Ascending aorta (tissue), 2 donors: ENCODE results near the gene MT1M. TPM values are rescaled to one million over a fixed set of nuclear protein-coding genes. Genes with fewer than 3 reads are reported as not detected.

Source experiments
- DNase-seq, 2 donors: peaks; one replicate each; pipeline ENCODE4 v3.0.0-alpha.2; 2019; ENCODE audit warnings: low spot score in 2 of 2
- H3K27ac ChIP-seq, 2 donors: fragments of 200-600 bp; sonication (generic); one replicate each; pipeline ENCODE4 v1.5.1; 2016 to 2017; ENCODE audit warnings: mild to moderate bottlenecking in 1 of 2
- H3K27me3 ChIP-seq: fragments of 200-600 bp; sonication (generic); one replicate; pipeline ENCODE4 v1.5.1; 2017
- H3K36me3 ChIP-seq, 2 donors: fragments of 200-600 bp; sonication (generic); one replicate each; pipeline ENCODE4 v1.5.1; 2016
- H3K4me1 ChIP-seq, 2 donors: fragments of 200-600 bp; sonication (generic); one replicate each; pipeline ENCODE4 v1.5.1; 2016 to 2017; ENCODE audit warnings: mild to moderate bottlenecking in 1 of 2
- H3K4me3 ChIP-seq, 2 donors: fragments of 200-600 bp; sonication (generic); one replicate each; pipeline ENCODE4 v1.5.1; 2016 to 2017; ENCODE audit warnings: mild to moderate bottlenecking in 1 of 2
- H3K9me3 ChIP-seq, 2 donors: fragments of 200-600 bp; sonication (generic); one replicate each; pipeline ENCODE4 v1.5.1; 2016
- CTCF ChIP-seq, 3 experiments: fragments of 200-600 bp in 2 of 3; fragments of 450-650 bp in 1 of 3; sonication (generic) in 2 of 3; IDR thresholded peaks; one replicate each; pipeline ENCODE4 v1.5.1; 2016 to 2019; ENCODE audit warnings: antibody characterized with exemption in 3 of 3, mild to moderate bottlenecking in 1 of 3, moderate library complexity in 1 of 3
- intact Hi-C: fragments of 100-400 bp; cut with DNase I; formaldehyde crosslinking; loops from one replicate; pipeline ENCODE4 v1.15.1; 2023
- total RNA-seq: library from RNA; depleted of rRNA; stranded (reverse); fragments of >200 nt; gene quantifications from one replicate; pipeline ENCODE4 v1.1.0, GENCODE V29; 2016

Gene MT1M
- total RNA-seq, 1 donor from 2014 or later, result 105 TPM

GRCh38 chr16:56609463-56609921 lies 23.0 kb upstream of the MT1M start:
- no peaks in the 10 kb centered on the region for H3K9me3 ChIP-seq
- peaks cover 11 to 35% of the 10 kb centered on the region in 2 donors for H3K4me1 ChIP-seq
- peak overlapping the region; percentile 87 to 92 for H3K27ac ChIP-seq
- intact Hi-C loops, result loop anchor here (2.0 to 5.0 kb wide), 3 partner anchors 73 to 323 kb away; partner anchors contain the start of genes HERPUD1, MT1X, NUDT21 and OGFOD1
- H3K27me3 ChIP-seq, result no peaks in the 10 kb centered on the region
- TF ChIP-seq CTCF (IDR thresholded peaks at IDR 0.05), result no peak
- peak overlapping the region; percentile 51 to 70 for H3K4me3 ChIP-seq
- DNase-seq, result peak in 1 of 2 donors; percentile 86
- no peaks in the 10 kb centered on the region for H3K36me3 ChIP-seq

GRCh38 chr16:56610017-56610608 lies 22.3 kb upstream of the MT1M start:
- intact Hi-C loops, result no loop called here
- Histone ChIP-seq H3K4me3 (peak overlapping the region; percentile 51 to 70), H3K36me3 (no peaks in the 10 kb centered on the region), H3K4me1 (peaks cover 11 to 35% of the 10 kb centered on the region in 2 donors), H3K9me3 (no peaks in the 10 kb centered on the region), H3K27ac (peak overlapping the region; percentile 87 to 92), H3K27me3 (no peaks in the 10 kb centered on the region)
- TF ChIP-seq CTCF (IDR thresholded peaks at IDR 0.05), result no peak
- DNase-seq, result peak in 1 of 2 donors; percentile 89

- Histone ChIP-seq H3K9me3 (no peaks in the 10 kb centered on the region), H3K4me1 (peaks cover 11 to 35% of the 10 kb centered on the region in 2 donors), H3K27ac (peak overlapping the region; percentile 87 to 92), H3K4me3 (peak overlapping the region; percentile 51 to 70), H3K27me3 (no peaks in the 10 kb centered on the region), H3K36me3 (no peaks in the 10 kb centered on the region)
- intact Hi-C loops, result no loop called here
- DNase-seq, result no peak
- TF ChIP-seq CTCF (IDR thresholded peaks at IDR 0.05), result no peak
These were observed 21.8 kb upstream of the MT1M start for GRCh38 chr16:56610609-56611111.

- Histone ChIP-seq H3K4me1 (peaks cover 11 to 35% of the 10 kb centered on the region in 2 donors), H3K27me3 (no peaks in the 10 kb centered on the region), H3K27ac (peak overlapping the region; percentile 87 to 92), H3K4me3 (no peak overlapping the region), H3K36me3 (no peaks in the 10 kb centered on the region), H3K9me3 (no peaks in the 10 kb centered on the region)
- DNase-seq, result peak in 1 of 2 donors; percentile 95
- intact Hi-C loops, result no loop called here
- TF ChIP-seq CTCF (IDR thresholded peaks at IDR 0.05), result no peak
These were observed 21.1 kb upstream of the MT1M start for GRCh38 chr16:56611281-56611833.

- H3K4me1 ChIP-seq, result peaks cover 7 to 25% of the 10 kb centered on the region in 2 donors
These were observed 18.8 kb upstream of the MT1M start for GRCh38 chr16:56613706-56614105.

More at GRCh38 chr16:56613706-56614105, 18.8 kb upstream of the MT1M start:
- DNase-seq, result no peak
- no peaks in the 10 kb centered on the region for H3K9me3 ChIP-seq
- H3K36me3 ChIP-seq, result no peaks in the 10 kb centered on the region
- no peak overlapping the region for H3K4me3 ChIP-seq
- H3K27me3 ChIP-seq, result no peaks in the 10 kb centered on the region
- intact Hi-C loops, result no loop called here
- no peak for TF ChIP-seq CTCF (IDR thresholded peaks at IDR 0.05)
- no peak overlapping the region for H3K27ac ChIP-seq
